Upper lobe of right lung (tissue), 1 donor: ENCODE data around the gene SOX2. TPM values are rescaled to one million over a fixed set of nuclear protein-coding genes. Genes with fewer than 3 reads are reported as not detected.

Source experiments
- ATAC-seq: fragments of 200-7000 bp; cut with Tn5 transposase; one replicate; pipeline ENCODE4 v1.9.1; 2020; ENCODE audit warnings: mild to moderate bottlenecking, moderate library complexity
- DNase-seq: peaks from one replicate; pipeline ENCODE4 v3.0.0-alpha.2; 2020
- H3K27ac ChIP-seq: fragments of 200-600 bp; one replicate; pipeline ENCODE4 v1.8.0; 2022
- H3K27me3 ChIP-seq: fragments of 200-600 bp; one replicate; pipeline ENCODE4 v1.8.0; 2022; ENCODE audit warnings: mild to moderate bottlenecking
- H3K36me3 ChIP-seq: fragments of 200-600 bp; one replicate; pipeline ENCODE4 v1.8.0; 2022
- H3K4me1 ChIP-seq: fragments of 200-600 bp; one replicate; pipeline ENCODE4 v1.8.0; 2022
- H3K4me3 ChIP-seq: fragments of 200-600 bp; one replicate; pipeline ENCODE4 v1.8.0; 2022; ENCODE audit warnings: mild to moderate bottlenecking
- H3K9me3 ChIP-seq: fragments of 200-600 bp; one replicate; pipeline ENCODE4 v1.8.0; 2022
- intact Hi-C: fragments of 100-400 bp; cut with DNase I; formaldehyde crosslinking; loops from one replicate; pipeline ENCODE4 v1.11.0; 2022
- long read RNA-seq: library from polyadenylated mRNA; unstranded; transcript quantifications from one replicate; pipeline ENCODE4 v2.0.0, GENCODE V29; 2021
- total RNA-seq: library from RNA; stranded (reverse); fragmentation: NEBNext Ultra II Directional; extraction: Animal tissue kit (Norgen Biotek cat#: 25700); gene quantifications from one replicate; pipeline ENCODE4 v1.2.1, GENCODE V29; 2021
- TF ChIP-seq, protein P1 (sequence below): fragments of 200-600 bp; IDR thresholded peaks from one replicate; pipeline ENCODE4 v1.8.0; 2022; ENCODE audit warnings: antibody characterized with exemption
- donor health status: DM: no; HTN: yes; CAD: no; lungs with severe emphysema.

SOX2 gene
- 0.20 TPM for total RNA-seq
- long read RNA-seq: 0 reads

- Histone ChIP-seq H3K9me3 (no peaks in the 10 kb centered on the region), H3K4me1 (peaks cover 12% of the 10 kb centered on the region), H3K27me3 (peaks cover 98% of the 10 kb centered on the region), H3K4me3 (peak within 1 kb of the TSS; percentile 31), H3K36me3 (no peaks in the 10 kb centered on the region), H3K27ac (no peak within 1 kb of the TSS)
- DNase-seq (peak; percentile 80), ATAC-seq (peak; percentile 84)
- intact Hi-C loops: no loop called here
- TF ChIP-seq, protein P1, sequence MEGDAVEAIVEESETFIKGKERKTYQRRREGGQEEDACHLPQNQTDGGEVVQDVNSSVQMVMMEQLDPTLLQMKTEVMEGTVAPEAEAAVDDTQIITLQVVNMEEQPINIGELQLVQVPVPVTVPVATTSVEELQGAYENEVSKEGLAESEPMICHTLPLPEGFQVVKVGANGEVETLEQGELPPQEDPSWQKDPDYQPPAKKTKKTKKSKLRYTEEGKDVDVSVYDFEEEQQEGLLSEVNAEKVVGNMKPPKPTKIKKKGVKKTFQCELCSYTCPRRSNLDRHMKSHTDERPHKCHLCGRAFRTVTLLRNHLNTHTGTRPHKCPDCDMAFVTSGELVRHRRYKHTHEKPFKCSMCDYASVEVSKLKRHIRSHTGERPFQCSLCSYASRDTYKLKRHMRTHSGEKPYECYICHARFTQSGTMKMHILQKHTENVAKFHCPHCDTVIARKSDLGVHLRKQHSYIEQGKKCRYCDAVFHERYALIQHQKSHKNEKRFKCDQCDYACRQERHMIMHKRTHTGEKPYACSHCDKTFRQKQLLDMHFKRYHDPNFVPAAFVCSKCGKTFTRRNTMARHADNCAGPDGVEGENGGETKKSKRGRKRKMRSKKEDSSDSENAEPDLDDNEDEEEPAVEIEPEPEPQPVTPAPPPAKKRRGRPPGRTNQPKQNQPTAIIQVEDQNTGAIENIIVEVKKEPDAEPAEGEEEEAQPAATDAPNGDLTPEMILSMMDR: no peak
Observed at GRCh38 chr3:181711325-181712135, at the start of gene SOX2. SOX2 (plus strand) TSS chr3:181711925; CDS start chr3:181712361, 436 bp downstream.

GRCh38 chr3:181683563-181683962, 28.2 kb upstream of the SOX2 start:
- Histone ChIP-seq H3K4me3 (no peak overlapping the region), H3K27ac (no peak overlapping the region), H3K36me3 (no peaks in the 10 kb centered on the region), H3K4me1 (no peaks in the 10 kb centered on the region), H3K27me3 (no peaks in the 10 kb centered on the region), H3K9me3 (no peaks in the 10 kb centered on the region)
- ATAC-seq (no peak), DNase-seq (no peak)
- intact Hi-C loops: no loop called here
- TF ChIP-seq, protein P1: no peak

- H3K36me3 ChIP-seq: no peaks in the 10 kb centered on the region
- DNase-seq: no peak
- no peak overlapping the region for H3K27ac ChIP-seq
- H3K9me3 ChIP-seq: no peaks in the 10 kb centered on the region
- no peaks in the 10 kb centered on the region for H3K27me3 ChIP-seq
- TF ChIP-seq, protein P1: no peak
- no peaks in the 10 kb centered on the region for H3K4me1 ChIP-seq
- no peak overlapping the region for H3K4me3 ChIP-seq
- intact Hi-C loops: no loop called here
- no peak for ATAC-seq
Observed at GRCh38 chr3:181687190-181687589, 24.5 kb upstream of the SOX2 start.

DNA sequence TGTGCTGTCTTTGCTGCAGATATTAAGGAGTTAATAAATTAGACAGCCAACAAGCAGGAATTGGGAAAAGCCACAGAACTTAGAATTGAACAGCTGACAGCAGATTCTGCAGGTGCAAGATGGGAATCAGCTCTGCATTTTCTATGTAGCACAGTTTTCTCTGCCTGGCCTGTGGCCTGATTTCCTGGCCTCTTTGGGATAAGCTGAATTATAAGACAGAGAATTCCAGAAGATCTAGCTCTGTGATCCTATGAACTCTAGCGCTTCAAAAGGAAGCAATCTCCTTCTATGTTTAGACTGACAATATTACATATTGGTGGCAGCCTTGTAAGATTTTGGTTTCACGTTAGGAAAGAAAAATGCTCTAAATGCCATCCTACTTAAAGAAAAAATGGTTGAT, 24.0 kb upstream of the SOX2 start:
- Histone ChIP-seq H3K36me3 (no peaks in the 10 kb centered on the region), H3K27ac (no peak overlapping the region), H3K27me3 (no peaks in the 10 kb centered on the region), H3K9me3 (no peaks in the 10 kb centered on the region), H3K4me1 (no peaks in the 10 kb centered on the region), H3K4me3 (no peak overlapping the region)
- DNase-seq (no peak), ATAC-seq (no peak)
- TF ChIP-seq, protein P1: no peak
- intact Hi-C loops: no loop called here

GRCh38 chr3:181689546-181689945, 22.2 kb upstream of the SOX2 start:
- ATAC-seq (no peak), DNase-seq (no peak)
- H3K9me3 ChIP-seq: no peaks in the 10 kb centered on the region
- TF ChIP-seq, protein P1: no peak
- no peaks in the 10 kb centered on the region for H3K36me3 ChIP-seq
- no peaks in the 10 kb centered on the region for H3K27me3 ChIP-seq
- intact Hi-C loops: no loop called here
- no peak overlapping the region for H3K4me3 ChIP-seq
- no peaks in the 10 kb centered on the region for H3K4me1 ChIP-seq
- H3K27ac ChIP-seq: no peak overlapping the region
